Astrocyte of the cerebellum (primary cell): ENCODE data around the gene RIPOR3.

Experiments used
- DNase-seq: peaks from one replicate; pipeline ENCODE4 v3.0.0-alpha.2; 2011; ENCODE audit warnings: low read depth
- H3K4me3 ChIP-seq: 2 replicates; pipeline ENCODE4 v1.5.1; 2011; ENCODE audit warnings: mild to moderate bottlenecking, low read depth, low read length, moderate library complexity
- CTCF ChIP-seq: IDR thresholded peaks from 2 replicates; pipeline ENCODE4 v1.5.1; 2012; ENCODE audit warnings: low read length, low read depth, moderate library complexity, mild to moderate bottlenecking; ENCODE audit errors: missing control alignments
- in situ Hi-C: cut with HindIII; loops from 2 replicates; pipeline ENCODE4 v1.10.0; 2017; ENCODE audit warnings: low sequenced_read_pairs

The RIPOR3 gene

GRCh38 chr20:50611128-50611810 lies 80.1 kb downstream of the RIPOR3 start:
- in situ Hi-C loops = no loop called here
- no peak for DNase-seq

GRCh38 chr20:50610212-50610718 lies 81.1 kb downstream of the RIPOR3 start:
- no peak for TF ChIP-seq CTCF
- in situ Hi-C loops = no loop called here
- no peak overlapping the region for H3K4me3 ChIP-seq
- DNase-seq = no peak

More at GRCh38 chr20:50611128-50611810, 80.1 kb downstream of the RIPOR3 start:
- TF ChIP-seq CTCF = no peak
- H3K4me3 ChIP-seq = no peak overlapping the region

- no peak for DNase-seq
- no peak for TF ChIP-seq CTCF
- in situ Hi-C loops = no loop called here
- no peak overlapping the region for H3K4me3 ChIP-seq
These were observed 81.8 kb downstream of the RIPOR3 start for GRCh38 chr20:50609438-50609989.

DNA sequence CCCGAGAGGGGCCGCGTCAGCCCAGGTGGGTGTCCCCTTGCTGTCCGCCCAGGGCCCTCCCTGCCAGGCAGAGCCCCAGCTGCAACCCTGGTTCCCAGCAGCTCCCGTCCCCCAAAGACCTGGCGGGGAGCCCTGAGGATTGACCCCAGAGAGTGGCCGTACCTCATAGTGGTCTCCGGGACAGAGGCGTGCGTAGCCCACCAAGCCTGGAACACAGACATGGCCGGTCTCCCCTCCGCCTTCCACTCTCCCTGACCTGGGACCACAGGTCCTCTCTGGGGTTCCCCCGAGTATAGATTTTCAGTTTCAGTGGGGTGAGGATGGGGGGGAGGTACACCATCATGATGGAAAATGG lies 82.6 kb downstream of the RIPOR3 start:
- no peak for TF ChIP-seq CTCF
- no peak overlapping the region for H3K4me3 ChIP-seq
- DNase-seq = no peak
- in situ Hi-C loops = no loop called here

GRCh38 chr20:50607850-50608749 lies 83.2 kb downstream of the RIPOR3 start:
- in situ Hi-C loops = no loop called here
- H3K4me3 ChIP-seq = no peak overlapping the region
- DNase-seq = no peak
- no peak for TF ChIP-seq CTCF

- no peak overlapping the region for H3K4me3 ChIP-seq
- DNase-seq = no peak
- in situ Hi-C loops = no loop called here
- no peak for TF ChIP-seq CTCF
These were observed 83.9 kb downstream of the RIPOR3 start for GRCh38 chr20:50607436-50607835.
